Keratinocyte (primary cell): ENCODE data around the gene PCDH9.

Experiments used
- CTCF ChIP-seq, 3 experiments: IDR thresholded peaks in 1 of 3; conservative IDR thresholded peaks in 1 of 3; optimal IDR thresholded peaks in 1 of 3; 2 replicates in 2 of 3; 3 replicates in 1 of 3; pipeline versions ENCODE3 to v1.5.1; 2011; ENCODE audit warnings: low read length in 3 of 3, mild to moderate bottlenecking in 3 of 3, moderate library complexity in 2 of 3, control low read depth in 1 of 3, inconsistent platforms in 1 of 3; ENCODE audit not compliant: insufficient read depth in 2 of 3; ENCODE audit errors: extremely low read depth in 1 of 3
- EZH2 ChIP-seq: IDR thresholded peaks from one replicate; pipeline ENCODE4 v1.6.1; 2012; ENCODE audit warnings: inconsistent platforms, mild to moderate bottlenecking, low read length, moderate library complexity

GRCh38 chr13:66532146-66532545, 698.0 kb downstream of the PCDH9 start:
- no peak for TF ChIP-seq CTCF (optimal IDR thresholded peaks at IDR 0.05 in 1 of 3, IDR thresholded peaks at IDR 0.05 in 1 of 3, conservative IDR thresholded peaks at IDR 0.05 in 1 of 3; ENCODE audit: extremely low read depth in 1 of 3, insufficient read depth in 2 of 3, low read length in 3 of 3)
- no peak for TF ChIP-seq EZH2
